Measurements from ENCODE around the gene PTPN13.
"Not testable (repeated sequence)": the region's sequence is repeated elsewhere in the genome, so short reads cannot be mapped to it uniquely, and the experiment has no call there.

PTPN13 gene

DNA sequence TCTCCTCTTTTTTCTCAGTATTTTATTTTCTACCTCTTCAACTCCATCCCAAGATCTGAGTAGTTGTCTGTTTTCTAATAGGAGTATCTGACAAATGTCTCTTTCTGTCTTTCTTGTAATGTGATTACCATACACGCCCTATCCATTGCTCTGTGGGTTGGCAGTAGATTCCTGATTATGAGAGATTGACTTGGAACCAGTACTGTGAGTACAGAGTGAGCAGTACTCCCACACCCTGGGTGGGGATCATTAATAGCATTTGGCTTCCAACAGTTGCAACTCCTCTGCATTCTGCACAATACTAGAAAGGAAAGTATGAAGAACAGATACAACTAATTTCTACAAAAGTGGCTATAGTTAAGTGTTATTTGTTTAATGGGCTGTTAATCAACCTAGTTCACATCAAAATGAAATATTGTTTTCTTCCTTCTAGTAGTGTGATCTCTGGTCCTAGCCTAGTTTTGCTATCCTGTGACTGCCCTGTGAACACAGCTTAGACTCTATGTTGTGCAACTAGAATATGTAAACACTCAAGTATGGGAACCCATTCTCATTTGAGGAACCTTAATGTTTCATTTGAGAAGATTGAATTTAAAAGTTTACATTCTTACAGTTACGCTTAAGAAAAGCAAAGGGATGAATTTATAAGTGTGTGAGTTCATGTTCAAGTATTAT lies 112.9 kb downstream of the PTPN13 start:
- H3K27ac ChIP-seq (ENCODE audit: low read depth, low read length), result no peak overlapping the region
- H2BK15ac ChIP-seq (replicated peaks; ENCODE audit: low read depth), result no peak overlapping the region
- H4K8ac ChIP-seq (ENCODE audit: low read depth, low read length), result no peak overlapping the region
- H3K4me3 ChIP-seq (ENCODE audit: low read length), result no peak overlapping the region
- no peak overlapping the region for H3K9ac ChIP-seq (ENCODE audit: low read length)
- no peaks in the 10 kb centered on the region for H3K79me1 ChIP-seq (ENCODE audit: low read length)
- no peak overlapping the region for H2BK120ac ChIP-seq (ENCODE audit: low read depth, low read length)
- no CpG with 5 or more reads among the region's 2 CpGs for WGBS (ENCODE audit: extremely low coverage, insufficient coverage, low lambda C conversion rate)
- no peaks in the 10 kb centered on the region for H3K4me1 ChIP-seq (ENCODE audit: control insufficient read depth, low read depth, low read length)
- H3K27me3 ChIP-seq (ENCODE audit: insufficient read depth, low read length, poor library complexity), result no peaks in the 10 kb centered on the region
- no peak overlapping the region for H3K4ac ChIP-seq (ENCODE audit: low read depth, low read length)
- H3K79me2 ChIP-seq (ENCODE audit: control insufficient read depth, insufficient read depth, low read length), result no peaks in the 10 kb centered on the region
- H4K5ac ChIP-seq (ENCODE audit: low read length), result no peak overlapping the region
- no peak overlapping the region for H3K18ac ChIP-seq (ENCODE audit: low read length)
- DNase-seq, result no peak
- H3K36me3 ChIP-seq (ENCODE audit: control insufficient read depth, insufficient read depth, low read length), result no peaks in the 10 kb centered on the region
- no peak overlapping the region for H3K56ac ChIP-seq (ENCODE audit: low read length)
- H3K4me2 ChIP-seq (ENCODE audit: low read length), result no peak overlapping the region
- no peak overlapping the region for H2AK5ac ChIP-seq (ENCODE audit: low read length)
- no peak overlapping the region for H2BK5ac ChIP-seq (ENCODE audit: low read length)
- H3K23ac ChIP-seq (ENCODE audit: low read length), result no peak overlapping the region

DNA sequence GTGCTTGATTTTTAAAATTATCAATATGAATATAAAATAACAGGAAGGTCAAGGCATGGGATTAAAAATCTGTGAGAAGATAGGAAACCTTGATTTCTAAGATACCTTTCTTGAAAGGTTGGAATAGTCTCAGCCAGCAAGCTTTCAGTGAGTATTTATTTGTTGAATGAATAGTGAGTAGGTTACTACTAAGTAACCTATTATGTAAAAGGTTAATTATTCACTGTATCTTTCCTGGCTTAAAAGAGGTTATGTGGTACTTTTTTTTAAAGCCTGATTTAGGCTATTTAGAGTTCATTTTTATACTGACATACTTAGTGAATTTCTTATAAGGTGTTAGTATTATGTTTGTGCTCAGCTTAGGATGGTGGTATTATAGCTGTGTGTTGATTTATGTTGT lies 123.5 kb downstream of the PTPN13 start:
- Histone ChIP-seq H3K79me2 (ENCODE audit: control insufficient read depth, insufficient read depth, low read length) (no peaks in the 10 kb centered on the region), H3K36me3 (ENCODE audit: control insufficient read depth, insufficient read depth, low read length) (no peaks in the 10 kb centered on the region), H4K5ac (ENCODE audit: low read length) (no peak overlapping the region), H3K4me2 (ENCODE audit: low read length) (no peak overlapping the region), H4K8ac (ENCODE audit: low read depth, low read length) (no peak overlapping the region), H3K23ac (ENCODE audit: low read length) (no peak overlapping the region), H3K9ac (ENCODE audit: low read length) (no peak overlapping the region), H3K56ac (ENCODE audit: low read length) (no peak overlapping the region), H3K27ac (ENCODE audit: low read depth, low read length) (no peak overlapping the region), H3K18ac (ENCODE audit: low read length) (no peak overlapping the region), H3K79me1 (ENCODE audit: low read length) (no peaks in the 10 kb centered on the region), H3K4ac (ENCODE audit: low read depth, low read length) (no peak overlapping the region), H2BK5ac (ENCODE audit: low read length) (no peak overlapping the region), H3K4me3 (ENCODE audit: low read length) (no peak overlapping the region), H3K4me1 (ENCODE audit: control insufficient read depth, low read depth, low read length) (no peaks in the 10 kb centered on the region), H2BK120ac (ENCODE audit: low read depth, low read length) (no peak overlapping the region), H2AK5ac (ENCODE audit: low read length) (no peak overlapping the region), H2BK15ac (replicated peaks; ENCODE audit: low read depth) (no peak overlapping the region), H3K27me3 (ENCODE audit: insufficient read depth, low read length, poor library complexity) (no peaks in the 10 kb centered on the region)
- DNase-seq, result no peak

DNA sequence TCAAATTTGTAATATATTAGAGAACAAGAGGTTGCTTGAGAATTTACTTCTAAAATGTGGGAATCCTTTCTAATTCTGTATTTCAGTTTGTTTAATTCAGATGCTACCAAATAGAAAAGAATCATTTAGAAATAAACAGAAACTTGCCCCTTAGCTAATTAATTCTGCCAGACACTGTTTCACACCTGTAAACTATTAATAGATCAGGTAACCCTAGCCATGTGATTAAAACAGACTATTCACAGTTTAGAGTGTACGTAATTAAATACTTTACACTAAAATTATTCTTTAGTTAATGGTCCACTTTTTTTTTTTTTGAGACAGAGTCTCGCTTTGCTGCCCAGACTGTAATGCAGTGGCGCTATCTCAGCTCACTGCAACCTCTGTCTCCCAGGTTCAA lies 124.0 kb downstream of the PTPN13 start:
- no peaks in the 10 kb centered on the region for H3K36me3 ChIP-seq (ENCODE audit: control insufficient read depth, insufficient read depth, low read length)
- WGBS (ENCODE audit: extremely low coverage, insufficient coverage, low lambda C conversion rate), result no CpG with 5 or more reads among the region's 3 CpGs

DNA sequence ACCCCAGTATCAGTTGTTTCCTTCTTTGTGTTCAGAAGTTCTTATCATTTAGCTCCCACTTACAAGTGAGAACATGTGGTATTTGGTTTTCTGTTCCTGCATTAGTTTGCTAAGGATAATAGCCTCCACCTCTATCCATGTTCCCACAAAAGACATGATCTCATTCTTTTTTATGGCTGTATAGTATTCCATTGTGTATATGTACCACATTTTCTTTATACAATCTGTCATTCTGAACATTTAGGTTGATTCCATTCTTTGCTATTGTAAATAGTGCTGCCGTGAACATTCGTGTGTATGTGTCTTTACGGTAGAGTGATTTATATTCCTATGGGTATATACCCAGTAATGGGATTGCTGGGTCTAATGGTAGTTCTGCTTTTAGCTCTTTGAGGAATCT lies 125.0 kb downstream of the PTPN13 start:
- not testable (repeated sequence) for H3K9ac ChIP-seq (ENCODE audit: low read length); H3K79me1 ChIP-seq (ENCODE audit: low read length); H3K18ac ChIP-seq (ENCODE audit: low read length); H3K27ac ChIP-seq (ENCODE audit: low read depth, low read length); H2BK15ac ChIP-seq (replicated peaks; ENCODE audit: low read depth); H3K56ac ChIP-seq (ENCODE audit: low read length); H3K36me3 ChIP-seq (ENCODE audit: control insufficient read depth, insufficient read depth, low read length); H3K79me2 ChIP-seq (ENCODE audit: control insufficient read depth, insufficient read depth, low read length); H2BK120ac ChIP-seq (ENCODE audit: low read depth, low read length); H4K5ac ChIP-seq (ENCODE audit: low read length); H3K4ac ChIP-seq (ENCODE audit: low read depth, low read length); H3K23ac ChIP-seq (ENCODE audit: low read length); H2AK5ac ChIP-seq (ENCODE audit: low read length); H2BK5ac ChIP-seq (ENCODE audit: low read length); H4K8ac ChIP-seq (ENCODE audit: low read depth, low read length); H3K4me2 ChIP-seq (ENCODE audit: low read length); DNase-seq; H3K4me1 ChIP-seq (ENCODE audit: control insufficient read depth, low read depth, low read length); H3K4me3 ChIP-seq (ENCODE audit: low read length); H3K27me3 ChIP-seq (ENCODE audit: insufficient read depth, low read length, poor library complexity)
- WGBS (ENCODE audit: extremely low coverage, insufficient coverage, low lambda C conversion rate), result no CpG with 5 or more reads among the region's 3 CpGs

More for the DNA sequence above, 124.0 kb downstream of the PTPN13 start:
- Histone ChIP-seq H3K4ac (ENCODE audit: low read depth, low read length) (no peak overlapping the region), H4K8ac (ENCODE audit: low read depth, low read length) (no peak overlapping the region), H2BK5ac (ENCODE audit: low read length) (no peak overlapping the region), H2BK15ac (replicated peaks; ENCODE audit: low read depth) (no peak overlapping the region), H2AK5ac (ENCODE audit: low read length) (no peak overlapping the region), H3K4me2 (ENCODE audit: low read length) (no peak overlapping the region), H3K27me3 (ENCODE audit: insufficient read depth, low read length, poor library complexity) (no peaks in the 10 kb centered on the region), H3K79me2 (ENCODE audit: control insufficient read depth, insufficient read depth, low read length) (no peaks in the 10 kb centered on the region), H4K5ac (ENCODE audit: low read length) (no peak overlapping the region), H3K18ac (ENCODE audit: low read length) (no peak overlapping the region), H3K27ac (ENCODE audit: low read depth, low read length) (no peak overlapping the region), H3K79me1 (ENCODE audit: low read length) (no peaks in the 10 kb centered on the region), H3K4me1 (ENCODE audit: control insufficient read depth, low read depth, low read length) (no peaks in the 10 kb centered on the region), H3K23ac (ENCODE audit: low read length) (no peak overlapping the region), H3K9ac (ENCODE audit: low read length) (no peak overlapping the region), H3K56ac (ENCODE audit: low read length) (no peak overlapping the region), H3K4me3 (ENCODE audit: low read length) (no peak overlapping the region), H2BK120ac (ENCODE audit: low read depth, low read length) (no peak overlapping the region)
- DNase-seq, result no peak

DNA sequence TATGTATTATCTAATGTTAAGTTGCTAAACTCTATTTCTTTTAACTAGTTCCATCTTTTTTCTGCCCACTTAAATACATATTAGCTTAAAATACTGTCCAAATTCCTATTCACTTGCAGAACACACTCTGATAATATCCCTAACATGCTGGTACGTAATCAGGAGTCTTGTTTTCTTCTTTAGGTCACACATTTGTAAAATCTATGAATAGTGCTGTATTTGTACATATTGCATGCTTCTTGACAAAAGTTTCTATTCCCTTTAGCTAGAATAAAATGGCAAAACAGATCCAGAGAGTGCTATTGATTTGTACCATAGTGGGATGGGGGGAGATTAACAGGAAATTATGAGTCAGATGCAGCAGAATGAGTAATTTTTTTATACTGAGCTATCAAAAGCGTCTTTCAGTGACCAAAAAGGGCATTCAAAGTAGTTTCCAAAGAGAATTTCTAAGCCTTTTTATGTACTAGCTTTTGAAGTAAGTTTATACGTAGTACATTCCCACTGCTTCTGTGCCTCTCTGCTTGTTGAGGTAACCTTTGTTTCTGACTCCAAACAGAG lies 126.5 kb downstream of the PTPN13 start:
- Histone ChIP-seq H3K36me3 (ENCODE audit: control insufficient read depth, insufficient read depth, low read length) (no peaks in the 10 kb centered on the region), H2BK5ac (ENCODE audit: low read length) (no peak overlapping the region), H3K23ac (ENCODE audit: low read length) (no peak overlapping the region), H3K18ac (ENCODE audit: low read length) (no peak overlapping the region), H3K79me2 (ENCODE audit: control insufficient read depth, insufficient read depth, low read length) (no peaks in the 10 kb centered on the region), H3K4me3 (ENCODE audit: low read length) (no peak overlapping the region), H3K27ac (ENCODE audit: low read depth, low read length) (no peak overlapping the region), H3K4ac (ENCODE audit: low read depth, low read length) (no peak overlapping the region), H3K4me1 (ENCODE audit: control insufficient read depth, low read depth, low read length) (no peaks in the 10 kb centered on the region), H4K8ac (ENCODE audit: low read depth, low read length) (no peak overlapping the region), H4K5ac (ENCODE audit: low read length) (no peak overlapping the region), H2BK15ac (replicated peaks; ENCODE audit: low read depth) (no peak overlapping the region), H3K27me3 (ENCODE audit: insufficient read depth, low read length, poor library complexity) (no peaks in the 10 kb centered on the region), H3K56ac (ENCODE audit: low read length) (no peak overlapping the region), H3K4me2 (ENCODE audit: low read length) (no peak overlapping the region), H2AK5ac (ENCODE audit: low read length) (no peak overlapping the region), H2BK120ac (ENCODE audit: low read depth, low read length) (no peak overlapping the region), H3K79me1 (ENCODE audit: low read length) (no peaks in the 10 kb centered on the region), H3K9ac (ENCODE audit: low read length) (no peak overlapping the region)
- DNase-seq, result no peak
- WGBS (ENCODE audit: extremely low coverage, insufficient coverage, low lambda C conversion rate), result no CpG with 5 or more reads among the region's 3 CpGs

DNA sequence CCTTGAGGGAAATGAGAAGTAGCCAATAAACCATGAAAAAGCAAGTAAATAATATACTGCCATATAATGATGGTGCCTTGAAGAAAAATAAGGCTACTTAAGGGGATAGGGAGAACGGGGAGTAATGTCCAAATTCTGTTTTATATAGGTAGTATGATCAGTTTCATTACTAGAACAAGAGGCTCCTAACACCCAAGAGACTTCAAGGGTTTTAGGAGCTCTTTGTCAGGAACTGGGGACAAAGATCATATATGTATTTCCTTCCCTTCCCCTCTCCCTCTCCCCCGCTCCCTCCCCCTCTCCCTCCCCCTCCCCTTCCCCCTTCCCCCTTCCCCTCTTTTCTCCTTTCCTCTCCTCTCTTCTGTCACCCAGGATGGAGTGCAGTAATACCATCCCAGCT lies 127.3 kb downstream of the PTPN13 start:
- no peak overlapping the region for H3K27ac ChIP-seq (ENCODE audit: low read depth, low read length)
- DNase-seq, result no peak
- no peak overlapping the region for H3K9ac ChIP-seq (ENCODE audit: low read length)
- H2BK120ac ChIP-seq (ENCODE audit: low read depth, low read length), result no peak overlapping the region
- no peak overlapping the region for H2BK5ac ChIP-seq (ENCODE audit: low read length)
- H3K4me3 ChIP-seq (ENCODE audit: low read length), result no peak overlapping the region
- H4K5ac ChIP-seq (ENCODE audit: low read length), result no peak overlapping the region
- no peak overlapping the region for H3K4me2 ChIP-seq (ENCODE audit: low read length)
- no peaks in the 10 kb centered on the region for H3K27me3 ChIP-seq (ENCODE audit: insufficient read depth, low read length, poor library complexity)
- no peaks in the 10 kb centered on the region for H3K79me2 ChIP-seq (ENCODE audit: control insufficient read depth, insufficient read depth, low read length)
- no peak overlapping the region for H3K4ac ChIP-seq (ENCODE audit: low read depth, low read length)
- no peak overlapping the region for H2AK5ac ChIP-seq (ENCODE audit: low read length)
- no CpG with 5 or more reads among the region's 2 CpGs for WGBS (ENCODE audit: extremely low coverage, insufficient coverage, low lambda C conversion rate)
- no peaks in the 10 kb centered on the region for H3K4me1 ChIP-seq (ENCODE audit: control insufficient read depth, low read depth, low read length)
- no peak overlapping the region for H2BK15ac ChIP-seq (replicated peaks; ENCODE audit: low read depth)
- no peaks in the 10 kb centered on the region for H3K36me3 ChIP-seq (ENCODE audit: control insufficient read depth, insufficient read depth, low read length)
- H3K56ac ChIP-seq (ENCODE audit: low read length), result no peak overlapping the region
- no peak overlapping the region for H3K23ac ChIP-seq (ENCODE audit: low read length)
- no peaks in the 10 kb centered on the region for H3K79me1 ChIP-seq (ENCODE audit: low read length)
- H4K8ac ChIP-seq (ENCODE audit: low read depth, low read length), result no peak overlapping the region
- no peak overlapping the region for H3K18ac ChIP-seq (ENCODE audit: low read length)
